ENCODE measurements around the gene DNASE1L1. TPM values are rescaled to one million over a fixed set of nuclear protein-coding genes. Genes with fewer than 3 reads are reported as not detected.

DNASE1L1 gene
- total RNA-seq, 1 experiment from 2014 or later, result 8.8 TPM

DNA sequence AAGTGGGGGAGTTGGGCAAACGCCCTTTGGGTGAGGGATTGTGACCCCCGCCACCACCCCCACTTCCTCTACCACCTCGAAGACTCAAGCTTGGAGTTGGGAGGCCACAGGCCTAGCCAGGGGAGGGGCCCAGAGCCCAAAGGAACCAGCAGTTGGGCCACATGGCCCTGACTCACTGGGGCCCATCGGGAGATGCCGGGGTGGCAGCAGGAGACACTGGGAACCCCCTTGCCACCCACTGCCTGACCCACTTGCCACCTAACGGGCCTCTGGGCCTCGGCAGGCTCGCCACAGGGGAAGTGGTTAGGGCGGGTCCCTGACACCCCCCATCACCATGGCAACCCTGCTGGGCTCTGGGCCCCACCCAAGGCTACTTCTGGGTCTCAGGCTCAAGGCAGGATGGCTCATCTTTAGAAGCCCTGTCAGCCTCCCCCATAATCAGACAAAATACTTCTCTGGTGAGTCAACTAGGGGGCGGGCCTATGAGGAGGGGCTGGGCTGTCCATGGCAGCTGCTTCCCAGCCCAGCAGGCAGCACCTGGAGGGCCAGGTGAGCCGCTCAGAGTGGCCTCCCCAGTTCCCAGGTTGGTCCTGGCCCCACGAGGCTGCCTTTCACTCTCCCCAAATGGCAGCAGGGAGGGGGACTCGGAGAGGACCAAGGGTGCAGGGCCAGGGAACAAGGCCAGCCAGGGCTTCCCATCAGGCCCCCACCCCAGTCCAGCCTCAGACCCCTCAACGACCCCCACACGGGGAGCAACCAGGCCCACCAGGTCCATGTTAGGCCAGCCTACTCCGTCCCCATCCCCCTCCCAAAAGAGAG lies 40.2 kb downstream of the DNASE1L1 start:
- Mint-ChIP-seq H3K4me1 (ENCODE audit: low read depth, unreplicated experiment) (no peaks in the 10 kb centered on the region), H3K36me3 (ENCODE audit: insufficient read depth, unreplicated experiment) (peaks cover 64% of the 10 kb centered on the region), H3K27me3 (ENCODE audit: insufficient read depth, unreplicated experiment) (no peaks in the 10 kb centered on the region), H3K4me3 (ENCODE audit: unreplicated experiment) (peak overlapping the region; percentile 83), H3K27ac (ENCODE audit: unreplicated experiment) (peak overlapping the region; percentile 84), H3K9me3 (ENCODE audit: unreplicated experiment) (no peaks in the 10 kb centered on the region)
- Histone ChIP-seq H3K9me3 (no peaks in the 10 kb centered on the region), H3K36me3 (ENCODE audit: control insufficient read depth, insufficient read depth, low read length) (no peaks in the 10 kb centered on the region; the same call in 1 of the 2 replicates), H3K27me3 (replicated peaks; ENCODE audit: control insufficient read depth, insufficient read depth, low read length) (no peaks in the 10 kb centered on the region), H3K4me1 (peaks cover 22% of the 10 kb centered on the region), H3K4me3 (ENCODE audit: low read depth, low read length) (peak overlapping the region; percentile 98)
- intact Hi-C loops (cut with micrococcal nuclease; ENCODE audit: unreplicated experiment), result no loop called here
- CTCF ChIA-PET, result interaction anchor here (0.6 kb wide), 1 partner anchor 178 kb away, joined by 3 read pairs; the partner anchor contains the start of gene G6PD
- DNase-seq, result peak; percentile 76 to 83
- POLR2A ChIA-PET, result interaction anchor here (0.6 to 1.1 kb wide), 5 partner anchors 10 to 440 kb away, joined by 3 to 4 read pairs (median 3); partner anchors contain the start of genes RPL10 and SLC10A3
- no TSS peak for BruUV-seq (replicated peaks)
- TF ChIP-seq CTCF (IDR thresholded peaks at IDR 0.05; ENCODE audit: insufficient read depth in 1 of 2, low read depth in 1 of 2, low read length in 1 of 2, severe bottlenecking in 1 of 2, unreplicated experiment in 1 of 2), result no peak

- H3K4me3 ChIP-seq (ENCODE audit: low read depth, low read length), result no peak overlapping the region
- ChIA-PET CTCF (no interaction called here), POLR2A (no interaction called here)
- DNase-seq, result no peak
- no peak for TF ChIP-seq CTCF (IDR thresholded peaks at IDR 0.05; ENCODE audit: insufficient read depth in 1 of 2, low read depth in 1 of 2, low read length in 1 of 2, severe bottlenecking in 1 of 2, unreplicated experiment in 1 of 2)
- no peaks in the 10 kb centered on the region for H3K9me3 ChIP-seq
- no peaks in the 10 kb centered on the region for H3K4me1 Mint-ChIP-seq (ENCODE audit: low read depth, unreplicated experiment)
- no peaks in the 10 kb centered on the region for H3K9me3 Mint-ChIP-seq (ENCODE audit: unreplicated experiment)
- H3K36me3 ChIP-seq (ENCODE audit: control insufficient read depth, insufficient read depth, low read length), result no peaks in the 10 kb centered on the region; the same call in 1 of the 2 replicates
- H3K4me3 Mint-ChIP-seq (ENCODE audit: unreplicated experiment), result peak overlapping the region; percentile 83
- H3K36me3 Mint-ChIP-seq (ENCODE audit: insufficient read depth, unreplicated experiment), result peaks cover 75% of the 10 kb centered on the region
- H3K4me1 ChIP-seq, result peaks cover 22% of the 10 kb centered on the region
- BruUV-seq (replicated peaks), result no TSS peak
- H3K27me3 ChIP-seq (replicated peaks; ENCODE audit: control insufficient read depth, insufficient read depth, low read length), result no peaks in the 10 kb centered on the region
- no peaks in the 10 kb centered on the region for H3K27me3 Mint-ChIP-seq (ENCODE audit: insufficient read depth, unreplicated experiment)
- H3K27ac Mint-ChIP-seq (ENCODE audit: unreplicated experiment), result peak overlapping the region; percentile 84
- intact Hi-C loops (cut with micrococcal nuclease; ENCODE audit: unreplicated experiment), result no loop called here
Observed at GRCh38 chrX:154367474-154368308, 41.4 kb downstream of the DNASE1L1 start.

GRCh38 chrX:154366666-154367055 lies 42.4 kb downstream of the DNASE1L1 start:
- Mint-ChIP-seq H3K4me3 (ENCODE audit: unreplicated experiment) (no peak overlapping the region), H3K27me3 (ENCODE audit: insufficient read depth, unreplicated experiment) (no peaks in the 10 kb centered on the region), H3K4me1 (ENCODE audit: low read depth, unreplicated experiment) (no peaks in the 10 kb centered on the region), H3K27ac (ENCODE audit: unreplicated experiment) (no peak overlapping the region), H3K36me3 (ENCODE audit: insufficient read depth, unreplicated experiment) (peaks cover 85% of the 10 kb centered on the region), H3K9me3 (ENCODE audit: unreplicated experiment) (no peaks in the 10 kb centered on the region)
- H3K9me3 ChIP-seq, result no peaks in the 10 kb centered on the region
- no peak overlapping the region for H3K4me3 ChIP-seq (ENCODE audit: low read depth, low read length)
- TF ChIP-seq CTCF (IDR thresholded peaks at IDR 0.05; ENCODE audit: insufficient read depth in 1 of 2, low read depth in 1 of 2, low read length in 1 of 2, severe bottlenecking in 1 of 2, unreplicated experiment in 1 of 2), result no peak
- intact Hi-C loops (cut with micrococcal nuclease; ENCODE audit: unreplicated experiment), result no loop called here
- no TSS peak for BruUV-seq (replicated peaks)
- no peaks in the 10 kb centered on the region; the same call in 1 of the 2 replicates for H3K36me3 ChIP-seq (ENCODE audit: control insufficient read depth, insufficient read depth, low read length)
- CTCF ChIA-PET, result no interaction called here
- no peaks in the 10 kb centered on the region for H3K27me3 ChIP-seq (replicated peaks; ENCODE audit: control insufficient read depth, insufficient read depth, low read length)
- peaks cover 15% of the 10 kb centered on the region for H3K4me1 ChIP-seq
- no peak for DNase-seq
- POLR2A ChIA-PET, result no interaction called here

Measured in Caco-2 (cell line).